Vagina (tissue), 2 donors: ENCODE results near the gene STIM2. TPM values are rescaled to one million over a fixed set of nuclear protein-coding genes. Genes with fewer than 3 reads are reported as not detected.

Source experiments
- DNase-seq, 2 donors: peaks; one replicate each; pipeline ENCODE4 v3.0.0-alpha.2; 2017; ENCODE audit errors: extremely low spot score in 2 of 2
- H3K27ac ChIP-seq: fragments of 200-600 bp; sonication (generic); one replicate; pipeline ENCODE4 v1.5.1; 2019
- H3K27me3 ChIP-seq: fragments of 200-600 bp; sonication (generic); one replicate; pipeline ENCODE4 v1.5.1; 2019
- H3K36me3 ChIP-seq, 2 donors: fragments of 200-600 bp; sonication (generic); one replicate each; pipeline ENCODE4 v1.5.1; 2017 to 2019
- H3K4me1 ChIP-seq: fragments of 200-600 bp; sonication (generic); one replicate; pipeline ENCODE4 v1.5.1; 2019
- H3K4me3 ChIP-seq, 2 donors: fragments of 200-600 bp; sonication (generic); 1 replicate in 1 of 2; 2 replicates in 1 of 2; pipeline ENCODE4 v1.5.1; 2016 to 2019
- H3K9me3 ChIP-seq: fragments of 200-600 bp; sonication (generic); one replicate; pipeline ENCODE4 v1.5.1; 2019
- POLR2A ChIP-seq, 2 donors: fragments of 450-650 bp; IDR thresholded peaks; one replicate each; pipeline ENCODE4 v1.6.1; 2017; ENCODE audit warnings: antibody characterized with exemption in 2 of 2, mild to moderate bottlenecking in 2 of 2, moderate library complexity in 2 of 2
- POLR2AphosphoS5 ChIP-seq, 2 donors: sonication (generic); formaldehyde crosslinking; IDR thresholded peaks; one replicate each; pipeline ENCODE4 v1.9.0; 2017; ENCODE audit warnings: antibody characterized with exemption in 2 of 2, mild to moderate bottlenecking in 2 of 2, low read depth in 1 of 2; ENCODE audit not compliant: insufficient read depth in 1 of 2
- intact Hi-C: fragments of 100-400 bp; cut with DNase I; formaldehyde crosslinking; loops from one replicate; pipeline ENCODE4 v1.15.1; 2023
- total RNA-seq: library from RNA; depleted of rRNA; stranded (reverse); fragments of >200 nt; gene quantifications from one replicate; pipeline ENCODE4 v1.2.3, GENCODE V29; 2016
- TF ChIP-seq, protein P1 (sequence below), 3 experiments: fragments of 450-650 bp in 2 of 3; fragments of 200-600 bp in 1 of 3; sonication (generic) in 1 of 3; IDR thresholded peaks; one replicate each; pipeline ENCODE4 v1.5.1; 2017 to 2019; ENCODE audit warnings: antibody characterized with exemption in 3 of 3, mild to moderate bottlenecking in 2 of 3, moderate library complexity in 2 of 3

Gene STIM2
- total RNA-seq, 1 donor from 2014 or later: 39.5 TPM

DNA sequence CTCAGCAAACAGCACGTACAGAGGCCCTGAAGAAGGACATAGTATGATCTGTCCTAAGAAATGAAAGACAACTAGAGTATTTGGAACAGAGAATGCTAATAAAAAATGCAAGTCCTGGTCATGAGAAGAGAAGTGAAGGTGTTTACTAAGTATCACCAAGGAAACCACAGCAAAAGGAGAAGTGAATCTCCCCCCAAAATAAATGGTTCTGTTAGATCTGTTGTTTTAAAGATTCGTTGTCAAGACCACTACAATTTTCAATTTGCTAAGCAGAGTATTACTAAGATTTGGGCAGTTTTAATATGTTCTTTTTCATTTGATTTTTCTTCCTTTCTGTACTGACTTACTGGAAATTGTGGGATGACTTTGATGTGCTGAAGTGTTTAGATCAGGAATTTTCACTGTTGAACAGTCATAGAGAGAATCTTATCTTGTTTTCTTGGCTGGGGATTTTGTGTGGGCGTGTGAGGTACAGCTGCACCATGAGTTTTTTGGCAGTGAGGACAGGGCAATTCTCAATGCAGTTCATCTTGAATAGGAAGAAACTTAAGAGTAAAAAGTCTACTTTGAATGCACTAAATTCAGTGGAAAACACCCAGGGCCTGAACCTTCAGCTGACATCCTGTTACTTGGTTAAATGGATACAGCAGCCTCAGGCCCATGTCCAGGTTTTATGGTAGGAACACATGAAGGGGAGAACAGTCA lies 132.2 kb downstream of the STIM2 start:
- intact Hi-C loops: no loop called here
- H3K9me3 ChIP-seq: no peaks in the 10 kb centered on the region
- no peak overlapping the region for H3K27ac ChIP-seq
- H3K4me1 ChIP-seq: peaks cover 25% of the 10 kb centered on the region
- H3K27me3 ChIP-seq: no peaks in the 10 kb centered on the region
- no peak overlapping the region for H3K4me3 ChIP-seq
- TF ChIP-seq POLR2A (IDR thresholded peaks at IDR 0.05): no peak
- TF ChIP-seq, protein P1, sequence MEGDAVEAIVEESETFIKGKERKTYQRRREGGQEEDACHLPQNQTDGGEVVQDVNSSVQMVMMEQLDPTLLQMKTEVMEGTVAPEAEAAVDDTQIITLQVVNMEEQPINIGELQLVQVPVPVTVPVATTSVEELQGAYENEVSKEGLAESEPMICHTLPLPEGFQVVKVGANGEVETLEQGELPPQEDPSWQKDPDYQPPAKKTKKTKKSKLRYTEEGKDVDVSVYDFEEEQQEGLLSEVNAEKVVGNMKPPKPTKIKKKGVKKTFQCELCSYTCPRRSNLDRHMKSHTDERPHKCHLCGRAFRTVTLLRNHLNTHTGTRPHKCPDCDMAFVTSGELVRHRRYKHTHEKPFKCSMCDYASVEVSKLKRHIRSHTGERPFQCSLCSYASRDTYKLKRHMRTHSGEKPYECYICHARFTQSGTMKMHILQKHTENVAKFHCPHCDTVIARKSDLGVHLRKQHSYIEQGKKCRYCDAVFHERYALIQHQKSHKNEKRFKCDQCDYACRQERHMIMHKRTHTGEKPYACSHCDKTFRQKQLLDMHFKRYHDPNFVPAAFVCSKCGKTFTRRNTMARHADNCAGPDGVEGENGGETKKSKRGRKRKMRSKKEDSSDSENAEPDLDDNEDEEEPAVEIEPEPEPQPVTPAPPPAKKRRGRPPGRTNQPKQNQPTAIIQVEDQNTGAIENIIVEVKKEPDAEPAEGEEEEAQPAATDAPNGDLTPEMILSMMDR (IDR thresholded peaks at IDR 0.05): no peak
- TF ChIP-seq POLR2AphosphoS5 (IDR thresholded peaks at IDR 0.05; ENCODE audit: insufficient read depth in 1 of 2, low read depth in 1 of 2): no peak
- H3K36me3 ChIP-seq: no peaks in the 10 kb centered on the region
- no peak for DNase-seq

DNA sequence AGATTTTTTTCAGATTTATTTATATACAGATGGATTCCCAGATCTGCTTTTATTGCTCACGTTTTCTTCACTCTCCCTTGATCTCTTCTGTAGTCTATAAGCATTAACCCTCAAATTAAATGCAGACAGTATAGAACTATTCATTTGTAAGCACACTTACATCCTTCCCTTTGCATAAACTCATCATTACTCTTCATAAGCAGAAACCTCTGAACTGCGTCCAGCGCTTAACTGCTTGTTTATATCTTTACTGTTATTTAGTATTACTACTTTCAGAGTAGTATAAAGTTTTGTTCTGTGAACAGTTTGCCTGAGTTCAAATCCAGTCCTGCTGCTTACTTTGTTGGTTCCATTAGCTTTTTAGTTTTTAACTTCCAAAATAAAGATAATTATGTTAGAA lies 132.9 kb downstream of the STIM2 start:
- Histone ChIP-seq H3K4me1 (peaks cover 25% of the 10 kb centered on the region), H3K4me3 (no peak overlapping the region), H3K27me3 (no peaks in the 10 kb centered on the region), H3K36me3 (no peaks in the 10 kb centered on the region), H3K9me3 (no peaks in the 10 kb centered on the region), H3K27ac (no peak overlapping the region)
- no peak for DNase-seq
- TF ChIP-seq, protein P1 (IDR thresholded peaks at IDR 0.05): no peak
- no peak for TF ChIP-seq POLR2A (IDR thresholded peaks at IDR 0.05)
- no peak for TF ChIP-seq POLR2AphosphoS5 (IDR thresholded peaks at IDR 0.05; ENCODE audit: insufficient read depth in 1 of 2, low read depth in 1 of 2)
- intact Hi-C loops: no loop called here

DNA sequence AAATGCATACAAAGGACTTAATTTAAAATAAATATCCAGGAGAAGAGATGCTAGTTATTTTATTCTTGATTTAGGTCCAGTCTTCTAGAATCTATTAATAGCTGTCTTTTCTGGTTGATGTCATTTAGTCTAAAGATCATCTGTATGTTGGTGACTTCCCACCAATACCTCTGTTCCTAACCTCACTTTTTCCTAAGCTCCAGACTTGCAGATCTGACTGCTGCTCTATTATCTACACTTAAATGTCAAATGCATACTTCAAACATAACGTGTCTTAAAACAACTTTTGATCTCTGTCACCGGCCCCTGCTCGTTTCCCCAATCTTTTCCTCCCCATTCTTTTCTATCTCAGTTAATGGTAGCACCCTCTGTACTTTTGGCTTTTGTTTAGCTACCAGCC lies 133.3 kb downstream of the STIM2 start:
- no peak overlapping the region for H3K27ac ChIP-seq
- intact Hi-C loops: no loop called here

DNA sequence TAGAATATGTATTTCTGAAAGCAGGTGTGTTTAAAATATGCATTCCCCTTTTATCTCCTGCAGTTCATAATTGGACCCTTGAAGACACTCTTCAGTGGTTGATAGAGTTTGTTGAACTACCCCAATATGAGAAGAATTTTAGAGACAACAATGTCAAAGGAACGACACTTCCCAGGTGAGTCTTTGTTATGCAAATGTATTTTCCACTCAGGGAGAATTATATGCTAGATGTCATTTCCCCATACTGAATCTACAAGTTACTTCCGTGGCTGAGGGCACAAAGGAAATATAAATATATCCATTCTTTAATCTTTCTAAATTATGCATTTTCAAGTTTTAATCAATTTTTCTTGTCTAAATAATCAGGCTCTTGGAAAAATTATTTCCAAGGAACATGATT lies 134.7 kb downstream of the STIM2 start:
- Histone ChIP-seq H3K9me3 (no peaks in the 10 kb centered on the region), H3K4me1 (peaks cover 25% of the 10 kb centered on the region), H3K27me3 (no peaks in the 10 kb centered on the region), H3K27ac (no peak overlapping the region), H3K36me3 (no peaks in the 10 kb centered on the region), H3K4me3 (no peak overlapping the region)
- DNase-seq: no peak
- TF ChIP-seq POLR2A (IDR thresholded peaks at IDR 0.05) (no peak), POLR2AphosphoS5 (IDR thresholded peaks at IDR 0.05; ENCODE audit: insufficient read depth in 1 of 2, low read depth in 1 of 2) (no peak)
- TF ChIP-seq, protein P1 (IDR thresholded peaks at IDR 0.05): no peak
- intact Hi-C loops: no loop called here

More for the DNA sequence above, 133.3 kb downstream of the STIM2 start:
- Histone ChIP-seq H3K4me1 (peaks cover 25% of the 10 kb centered on the region), H3K36me3 (no peaks in the 10 kb centered on the region), H3K4me3 (no peak overlapping the region), H3K27me3 (no peaks in the 10 kb centered on the region), H3K9me3 (no peaks in the 10 kb centered on the region)
- no peak for DNase-seq
- TF ChIP-seq, protein P1 (IDR thresholded peaks at IDR 0.05): no peak
- TF ChIP-seq POLR2A (IDR thresholded peaks at IDR 0.05) (no peak), POLR2AphosphoS5 (IDR thresholded peaks at IDR 0.05; ENCODE audit: insufficient read depth in 1 of 2, low read depth in 1 of 2) (no peak)

DNA sequence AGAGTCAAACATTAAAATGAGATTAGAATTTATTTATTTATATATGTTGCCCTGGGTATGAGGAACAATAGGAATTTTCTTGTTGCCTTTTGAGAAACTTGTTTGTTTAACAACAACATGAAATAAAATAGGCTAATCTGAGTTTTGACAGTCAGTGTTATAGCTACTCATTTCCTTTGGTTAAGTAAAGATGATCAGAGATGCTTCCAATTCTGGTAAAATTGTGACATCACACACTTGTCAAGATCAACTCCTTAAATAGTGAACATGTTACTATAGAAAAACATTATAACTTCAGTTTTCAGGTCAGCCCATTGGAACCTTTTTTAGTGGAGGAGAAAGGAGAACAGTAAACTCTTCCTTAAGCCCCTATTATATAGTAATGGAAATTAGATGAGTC lies 136.1 kb downstream of the STIM2 start:
- no peak overlapping the region for H3K27ac ChIP-seq
- intact Hi-C loops: no loop called here
- H3K4me1 ChIP-seq: peaks cover 25% of the 10 kb centered on the region
- H3K36me3 ChIP-seq: no peaks in the 10 kb centered on the region
- no peak for DNase-seq
- TF ChIP-seq POLR2A (IDR thresholded peaks at IDR 0.05) (no peak), POLR2AphosphoS5 (IDR thresholded peaks at IDR 0.05; ENCODE audit: insufficient read depth in 1 of 2, low read depth in 1 of 2) (no peak)
- TF ChIP-seq, protein P1 (IDR thresholded peaks at IDR 0.05): no peak
- no peak overlapping the region for H3K4me3 ChIP-seq
- H3K27me3 ChIP-seq: no peaks in the 10 kb centered on the region
- no peaks in the 10 kb centered on the region for H3K9me3 ChIP-seq
